ENCODE data around the gene SLC16A6.

DNA sequence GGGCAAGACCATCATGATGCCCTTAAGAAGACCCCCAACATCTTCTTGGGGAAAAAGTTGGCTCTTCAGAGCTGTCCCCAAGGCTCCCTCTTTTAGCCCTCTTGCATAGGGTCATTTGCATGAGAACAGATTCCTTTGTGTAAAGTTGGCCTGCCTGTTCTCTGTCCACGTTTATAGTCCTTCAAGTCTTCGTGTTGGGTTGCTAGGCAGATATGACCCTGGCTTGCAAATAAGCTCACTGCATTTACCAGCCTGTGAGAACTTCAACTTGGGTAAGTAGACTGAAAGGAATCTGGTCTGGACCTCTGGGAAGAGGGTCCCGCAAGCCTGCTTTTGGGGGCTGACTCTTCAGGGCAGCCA is 3.2 kb upstream of the SLC16A6 start:
- TF ChIP-seq, protein P1, sequence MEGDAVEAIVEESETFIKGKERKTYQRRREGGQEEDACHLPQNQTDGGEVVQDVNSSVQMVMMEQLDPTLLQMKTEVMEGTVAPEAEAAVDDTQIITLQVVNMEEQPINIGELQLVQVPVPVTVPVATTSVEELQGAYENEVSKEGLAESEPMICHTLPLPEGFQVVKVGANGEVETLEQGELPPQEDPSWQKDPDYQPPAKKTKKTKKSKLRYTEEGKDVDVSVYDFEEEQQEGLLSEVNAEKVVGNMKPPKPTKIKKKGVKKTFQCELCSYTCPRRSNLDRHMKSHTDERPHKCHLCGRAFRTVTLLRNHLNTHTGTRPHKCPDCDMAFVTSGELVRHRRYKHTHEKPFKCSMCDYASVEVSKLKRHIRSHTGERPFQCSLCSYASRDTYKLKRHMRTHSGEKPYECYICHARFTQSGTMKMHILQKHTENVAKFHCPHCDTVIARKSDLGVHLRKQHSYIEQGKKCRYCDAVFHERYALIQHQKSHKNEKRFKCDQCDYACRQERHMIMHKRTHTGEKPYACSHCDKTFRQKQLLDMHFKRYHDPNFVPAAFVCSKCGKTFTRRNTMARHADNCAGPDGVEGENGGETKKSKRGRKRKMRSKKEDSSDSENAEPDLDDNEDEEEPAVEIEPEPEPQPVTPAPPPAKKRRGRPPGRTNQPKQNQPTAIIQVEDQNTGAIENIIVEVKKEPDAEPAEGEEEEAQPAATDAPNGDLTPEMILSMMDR (IDR thresholded peaks at IDR 0.05): no peak
- TF ChIP-seq POLR2A (IDR thresholded peaks at IDR 0.05): no peak
